ENCODE data around the gene CENPP. TPM values are rescaled to one million over a fixed set of nuclear protein-coding genes. Genes with fewer than 3 reads are reported as not detected.

The CENPP gene
- 7.7 to 19.7 TPM (median 9.2 TPM) in 3 replicates for total RNA-seq
- long read RNA-seq, partial matches to known transcripts, result 0 of 13 reads
- long read RNA-seq, other reads (novel, unspliced or antisense), result 9 of 13 reads

DNA sequence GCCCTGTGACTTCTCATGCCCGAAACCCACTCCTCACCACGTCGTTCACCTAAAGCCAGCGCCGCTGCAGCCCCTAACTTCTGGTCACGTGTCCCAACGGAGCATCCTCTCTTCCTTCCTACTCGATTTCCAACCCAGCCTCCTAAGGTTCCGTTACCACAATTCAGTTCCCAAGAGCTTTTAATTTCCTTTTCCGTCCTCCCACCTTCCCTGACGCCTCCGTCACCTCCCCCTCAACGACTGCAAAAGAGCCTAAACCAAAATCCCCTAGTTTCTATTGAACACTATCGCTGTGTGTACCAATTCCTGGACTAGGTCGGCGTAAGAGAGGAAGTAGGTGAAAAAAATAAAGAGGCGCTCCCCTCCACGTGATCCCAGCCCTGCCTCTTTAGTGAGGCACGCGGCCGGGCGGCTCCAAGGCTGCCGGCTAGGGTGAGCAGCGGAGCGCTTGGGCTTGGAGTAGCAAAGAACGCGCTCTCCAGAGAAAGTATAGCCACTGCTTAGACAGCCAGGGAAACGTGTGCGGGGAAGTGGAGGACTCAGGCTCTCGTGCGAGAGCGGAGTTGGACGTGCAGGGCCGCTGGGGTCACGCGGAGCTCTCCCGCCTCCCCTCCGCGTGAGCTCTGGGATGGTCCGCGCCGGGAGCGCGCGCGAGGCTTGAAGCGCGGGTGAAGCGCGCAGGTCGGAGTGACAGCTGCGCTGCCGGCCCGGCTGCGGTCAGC, at the start of gene CENPP, which contains the start of gene NOL8:
CENPP (plus strand) TSS at position 685 of the 722 bp plus-strand sequence.
NOL8 (minus strand) TSS at position 82 of the 722 bp plus-strand sequence. CDS start 1,189 bp downstream, outside the sequence.
- no peaks in the 10 kb centered on the region for H3K9me3 Mint-ChIP-seq (ENCODE audit: low read depth)
- H3K27ac Mint-ChIP-seq (ENCODE audit: unreplicated experiment), result peak within 1 kb of the TSS; percentile 99
- peak; percentile 86 for DNase-seq (ENCODE audit: low spot score)
- H3K4me1 Mint-ChIP-seq (ENCODE audit: low read depth), result peaks cover 40% of the 10 kb centered on the region
- H3K36me3 Mint-ChIP-seq (ENCODE audit: low read depth), result peaks cover 2% of the 10 kb centered on the region
- no peak for TF ChIP-seq CTCF (IDR thresholded peaks at IDR 0.05)
- no peaks in the 10 kb centered on the region for H3K27me3 Mint-ChIP-seq (ENCODE audit: low read depth)
- peak within 1 kb of the TSS; percentile 97 for H3K4me3 Mint-ChIP-seq (ENCODE audit: unreplicated experiment)

- Mint-ChIP-seq H3K4me3 (ENCODE audit: unreplicated experiment) (no peak overlapping the region), H3K9me3 (ENCODE audit: low read depth) (no peaks in the 10 kb centered on the region), H3K27ac (ENCODE audit: unreplicated experiment) (peak overlapping the region; percentile 57), H3K36me3 (ENCODE audit: low read depth) (peaks cover 61% of the 10 kb centered on the region), H3K4me1 (ENCODE audit: low read depth) (peaks cover 15% of the 10 kb centered on the region), H3K27me3 (ENCODE audit: low read depth) (no peaks in the 10 kb centered on the region)
- no peak for TF ChIP-seq CTCF (IDR thresholded peaks at IDR 0.05)
- DNase-seq (ENCODE audit: low spot score), result no peak
Measured at GRCh38 chr9:92276331-92277032, 49.3 kb upstream of the CENPP start.

- H3K27ac Mint-ChIP-seq (ENCODE audit: unreplicated experiment), result peak overlapping the region; percentile 45
- H3K27me3 Mint-ChIP-seq (ENCODE audit: low read depth), result no peaks in the 10 kb centered on the region
- H3K4me1 Mint-ChIP-seq (ENCODE audit: low read depth), result peaks cover 19% of the 10 kb centered on the region
- TF ChIP-seq CTCF (IDR thresholded peaks at IDR 0.05), result no peak
- peaks cover 57% of the 10 kb centered on the region for H3K36me3 Mint-ChIP-seq (ENCODE audit: low read depth)
- DNase-seq (ENCODE audit: low spot score), result no peak
- no peaks in the 10 kb centered on the region for H3K9me3 Mint-ChIP-seq (ENCODE audit: low read depth)
- no peak overlapping the region for H3K4me3 Mint-ChIP-seq (ENCODE audit: unreplicated experiment)
Measured at GRCh38 chr9:92278110-92278509, 47.6 kb upstream of the CENPP start.

GRCh38 chr9:92279302-92279701, 46.5 kb upstream of the CENPP start:
- Mint-ChIP-seq H3K9me3 (ENCODE audit: low read depth) (no peaks in the 10 kb centered on the region), H3K27me3 (ENCODE audit: low read depth) (no peaks in the 10 kb centered on the region), H3K4me3 (ENCODE audit: unreplicated experiment) (no peak overlapping the region), H3K4me1 (ENCODE audit: low read depth) (peaks cover 19% of the 10 kb centered on the region), H3K27ac (ENCODE audit: unreplicated experiment) (peak overlapping the region; percentile 25), H3K36me3 (ENCODE audit: low read depth) (peaks cover 55% of the 10 kb centered on the region)
- no peak for DNase-seq (ENCODE audit: low spot score)
- TF ChIP-seq CTCF (IDR thresholded peaks at IDR 0.05), result no peak

DNA sequence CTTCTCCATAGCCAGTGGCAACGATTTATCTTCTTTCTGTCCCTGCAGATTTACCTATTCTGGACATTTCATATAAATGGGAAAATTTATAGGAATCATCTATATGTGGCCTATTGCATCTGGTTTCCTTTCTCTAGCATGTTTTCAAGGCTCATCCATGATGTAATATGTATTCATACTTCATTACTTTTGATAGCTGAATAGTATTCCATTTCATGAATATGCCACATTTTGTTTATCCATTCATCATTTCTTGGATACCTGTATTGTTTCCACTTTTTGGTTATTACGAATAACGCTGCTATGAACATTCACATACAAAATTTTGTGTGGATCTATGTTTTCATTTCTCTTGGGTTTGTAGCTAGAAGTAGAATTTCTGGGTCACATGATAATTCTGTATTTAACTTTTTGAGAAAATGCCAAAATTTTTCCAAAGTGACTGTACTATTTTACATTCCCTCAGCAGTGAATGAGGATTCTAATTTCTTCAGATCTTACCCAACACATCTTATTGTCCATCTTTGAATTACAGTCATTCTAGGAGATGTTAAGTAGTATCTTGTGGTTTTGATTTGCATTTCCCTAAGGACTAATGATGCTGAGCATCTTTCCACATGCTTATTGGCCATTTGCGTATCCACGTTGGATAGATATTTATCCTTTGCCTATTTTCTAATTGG, 35.9 kb upstream of the CENPP start:
- peaks cover 36% of the 10 kb centered on the region for H3K36me3 Mint-ChIP-seq (ENCODE audit: low read depth)
- no peak for TF ChIP-seq CTCF (IDR thresholded peaks at IDR 0.05)
- no peak for DNase-seq (ENCODE audit: low spot score)

More for the DNA sequence above, 35.9 kb upstream of the CENPP start:
- Mint-ChIP-seq H3K4me1 (ENCODE audit: low read depth) (peaks cover 59% of the 10 kb centered on the region), H3K9me3 (ENCODE audit: low read depth) (no peaks in the 10 kb centered on the region), H3K4me3 (ENCODE audit: unreplicated experiment) (no peak overlapping the region), H3K27me3 (ENCODE audit: low read depth) (no peaks in the 10 kb centered on the region), H3K27ac (ENCODE audit: unreplicated experiment) (peak overlapping the region; percentile 100)
